Stimulated activated CD4-positive, alpha-beta T cell treated with anti-CD3 and anti-CD28 coated beads, Interleukin-12 subunit alpha, Interleukin-12 subunit beta, amount 100 ng/mL, for 4 hours (primary cell): ENCODE measurements around the gene P2RY1.
"Not testable (repeated sequence)": the region's sequence is repeated elsewhere in the genome, so short reads cannot be mapped to it uniquely, and the experiment has no call there.

ENCODE experiments used
- DNase-seq: peaks from one replicate; pipeline ENCODE4 v3.0.0-alpha.2; 2020

The P2RY1 gene

GRCh38 chr3:152841131-152841530, 6.2 kb downstream of the P2RY1 start:
- no peak for DNase-seq

GRCh38 chr3:152842413-152842812, 7.5 kb downstream of the P2RY1 start:
- DNase-seq = no peak

GRCh38 chr3:152843955-152844354, 9.0 kb downstream of the P2RY1 start:
- DNase-seq = no peak

GRCh38 chr3:152846572-152847202, 11.8 kb downstream of the P2RY1 start:
- not testable (repeated sequence) for DNase-seq

GRCh38 chr3:152847599-152847998, 12.7 kb downstream of the P2RY1 start:
- DNase-seq = not testable (repeated sequence)

GRCh38 chr3:152849996-152850578, 15.2 kb downstream of the P2RY1 start:
- no peak for DNase-seq

GRCh38 chr3:152853196-152853595, 18.3 kb downstream of the P2RY1 start:
- no peak for DNase-seq

- no peak for DNase-seq
These were observed 22.2 kb downstream of the P2RY1 start for GRCh38 chr3:152857082-152857481.

GRCh38 chr3:152858170-152858800, 23.4 kb downstream of the P2RY1 start:
- DNase-seq = no peak

GRCh38 chr3:152860736-152861135, 25.8 kb downstream of the P2RY1 start:
- DNase-seq = no peak

- no peak for DNase-seq
These were observed 30.8 kb downstream of the P2RY1 start for GRCh38 chr3:152865668-152866245.

GRCh38 chr3:152870027-152870426, 35.1 kb downstream of the P2RY1 start:
- no peak for DNase-seq

- DNase-seq = not testable (repeated sequence)
These were observed 38.4 kb downstream of the P2RY1 start for GRCh38 chr3:152873314-152873713.

- DNase-seq = no peak
These were observed 40.2 kb downstream of the P2RY1 start for GRCh38 chr3:152874896-152875749.

GRCh38 chr3:152879130-152879789, 44.3 kb downstream of the P2RY1 start:
- no peak for DNase-seq

GRCh38 chr3:152879790-152880174, 44.9 kb downstream of the P2RY1 start:
- no peak for DNase-seq

GRCh38 chr3:152885076-152885475, 50.1 kb downstream of the P2RY1 start:
- no peak for DNase-seq
